B cell (primary cell): ENCODE data around the gene WDR83. TPM values are rescaled to one million over a fixed set of nuclear protein-coding genes. Genes with fewer than 3 reads are reported as not detected.

Source experiments
- ATAC-seq: fragments of 200-7000 bp; cut with Tn5 transposase; one replicate; pipeline ENCODE4 v1.10.0; 2021; ENCODE audit warnings: low read depth, mild to moderate bottlenecking, moderate number of reproducible peaks, moderate library complexity
- CTCF ChIA-PET: fragments of 350-600 bp; sonication (Branson Sonifier 250); formaldehyde crosslinking; loops from one replicate; lab custom pipeline; 2021; ENCODE audit warnings: antibody characterized with exemption, inconsistent platforms; lab: Charles Lee
- POLR2A ChIA-PET: fragments of 350-600 bp; sonication (Branson Sonifier 250); formaldehyde crosslinking; loops from one replicate; lab custom pipeline; 2021; ENCODE audit warnings: antibody characterized with exemption; lab: Charles Lee
- DNase-seq: peaks from one replicate; pipeline ENCODE4 v3.0.0; 2013
- H2AFZ ChIP-seq: 2 replicates; pipeline ENCODE4 v1.6.1; 2012; ENCODE audit warnings: mild to moderate bottlenecking, low read depth, low read length; ENCODE audit not compliant: insufficient read depth, poor library complexity, severe bottlenecking
- H3K27ac ChIP-seq, 2 donors: 1 replicate in 1 of 2; 2 replicates in 1 of 2; pipeline ENCODE4 v1.5.1; 2012 to 2013; ENCODE audit warnings: low read length in 2 of 2, mild to moderate bottlenecking in 2 of 2, moderate library complexity in 1 of 2
- H3K27me3 ChIP-seq, 4 experiments: fragments of 200-600 bp in 1 of 4; sonication (generic) in 1 of 4; replicated peaks in 1 of 4; 1 replicate in 2 of 4; 2 replicates in 2 of 4; pipeline versions ENCODE4 v1.6.1 to v1.7.0; 2013 to 2016; ENCODE audit warnings: low read length in 3 of 4, mild to moderate bottlenecking in 2 of 4, mixed read lengths in 1 of 4, moderate library complexity in 1 of 4; ENCODE audit not compliant: insufficient read depth in 4 of 4, control insufficient read depth in 3 of 4; ENCODE audit errors: control extremely low read depth in 1 of 4
- H3K36me3 ChIP-seq, 2 experiments: replicated peaks in 1 of 2; 1 replicate in 1 of 2; 2 replicates in 1 of 2; pipeline versions ENCODE4 v1.6.1 to v1.7.1; 2013; ENCODE audit warnings: low read length in 1 of 2; ENCODE audit not compliant: insufficient read depth in 2 of 2, control insufficient read depth in 1 of 2; ENCODE audit errors: control extremely low read depth in 1 of 2, extremely low read depth in 1 of 2
- H3K4me1 ChIP-seq, 2 donors: fragments of 200-600 bp in 1 of 2; sonication (generic) in 1 of 2; 1 replicate in 1 of 2; 2 replicates in 1 of 2; pipeline versions ENCODE4 v1.5.1 to v1.6.1; 2013 to 2017; ENCODE audit warnings: low read length in 2 of 2; ENCODE audit not compliant: control insufficient read depth in 2 of 2, insufficient read depth in 2 of 2
- H3K4me2 ChIP-seq: replicated peaks from 2 replicates; pipeline ENCODE3; 2012; ENCODE audit warnings: mild to moderate bottlenecking, low read depth, low read length; ENCODE audit not compliant: poor library complexity, severe bottlenecking
- H3K4me3 ChIP-seq, 5 experiments: fragments of 200-600 bp in 1 of 5; sonication (generic) in 1 of 5; 1 replicate in 3 of 5; 2 replicates in 2 of 5; pipeline versions ENCODE4 v1.5.1 to v1.7.0; 2011 to 2016; ENCODE audit warnings: low read length in 4 of 5, mild to moderate bottlenecking in 4 of 5, low read depth in 2 of 5, control low read depth in 1 of 5, moderate library complexity in 1 of 5; ENCODE audit not compliant: insufficient read depth in 1 of 5; ENCODE audit errors: control extremely low read depth in 1 of 5, extremely low read depth in 1 of 5
- H3K79me2 ChIP-seq: fragments of 200-600 bp; sonication (generic); one replicate; pipeline ENCODE4 v1.6.0; 2016; ENCODE audit warnings: low read length; ENCODE audit not compliant: control insufficient read depth, insufficient read depth
- H3K9ac ChIP-seq: fragments of 200-600 bp; sonication (generic); 2 replicates; pipeline ENCODE4 v1.6.1; 2017; ENCODE audit warnings: mild to moderate bottlenecking, low read length, moderate library complexity
- H3K9me3 ChIP-seq, 3 donors: one replicate each; pipeline versions ENCODE4 v1.6.1 to v1.7.1; 2013; ENCODE audit warnings: low read length in 2 of 3; ENCODE audit not compliant: control insufficient read depth in 2 of 3, insufficient read depth in 1 of 3; ENCODE audit errors: control extremely low read depth in 1 of 3
- H4K20me1 ChIP-seq: 2 replicates; pipeline ENCODE4 v1.6.0; 2012; ENCODE audit warnings: mild to moderate bottlenecking, low read length; ENCODE audit not compliant: insufficient read depth, control insufficient read depth, poor library complexity, severe bottlenecking
- H3K27ac Mint-ChIP-seq: one replicate; pipeline ENCODE4 v1.8.0; 2021; ENCODE audit warnings: mixed read lengths
- H3K27me3 Mint-ChIP-seq: one replicate; pipeline ENCODE4 v1.8.0; 2021; ENCODE audit warnings: mixed read lengths
- H3K4me1 Mint-ChIP-seq: one replicate; pipeline ENCODE4 v1.8.0; 2021; ENCODE audit warnings: mixed read lengths
- H3K4me3 Mint-ChIP-seq: one replicate; pipeline ENCODE4 v1.8.0; 2021; ENCODE audit warnings: mixed read lengths
- H3K9me3 Mint-ChIP-seq: one replicate; pipeline ENCODE4 v1.8.0; 2022; ENCODE audit warnings: mixed read lengths; ENCODE audit not compliant: insufficient read depth
- EZH2 ChIP-seq: IDR thresholded peaks from 2 replicates; pipeline ENCODE4 v1.6.1; 2012; ENCODE audit warnings: borderline replicate concordance, low read depth, mild to moderate bottlenecking, moderate library complexity, low read length; ENCODE audit not compliant: insufficient read depth, poor library complexity, severe bottlenecking
- WGBS: methylation state at CpG from one replicate; pipeline ENCODE4 v1.1.5; 2013; ENCODE audit warnings: missing lambda C conversion rate; ENCODE audit not compliant: insufficient coverage; 5-methylcytosine and 5-hydroxymethylcytosine counted together
- intact Hi-C: fragments of 100-400 bp; cut with micrococcal nuclease; formaldehyde crosslinking; loops from one replicate; pipeline ENCODE4 v1.10.0; 2022
- polyA plus RNA-seq: library from polyadenylated mRNA; depleted of rRNA; stranded (reverse); fragments of >200 nt; gene quantifications from 2 replicates; pipeline ENCODE4 v1.2.3, GENCODE V29; 2012
- total RNA-seq, 2 donors: library from RNA; stranded (reverse); fragments of 120-200 nt in 1 of 2; gene quantifications; 1 replicate in 1 of 2; 2 replicates in 1 of 2; pipeline versions ENCODE4 v1.2.3 to v1.2.4, GENCODE V29; 2013 to 2022
- TF ChIP-seq, protein P1 (sequence below): fragments of 200-600 bp; IDR thresholded peaks from one replicate; pipeline ENCODE4 v1.8.0; 2022; ENCODE audit warnings: antibody characterized with exemption, mild to moderate bottlenecking

WDR83 gene
- total and polyA plus RNA-seq, 2 donors (not counting 1 experiment from before 2014, with no cell fraction given) = 16.3 to 24.6 TPM

DNA sequence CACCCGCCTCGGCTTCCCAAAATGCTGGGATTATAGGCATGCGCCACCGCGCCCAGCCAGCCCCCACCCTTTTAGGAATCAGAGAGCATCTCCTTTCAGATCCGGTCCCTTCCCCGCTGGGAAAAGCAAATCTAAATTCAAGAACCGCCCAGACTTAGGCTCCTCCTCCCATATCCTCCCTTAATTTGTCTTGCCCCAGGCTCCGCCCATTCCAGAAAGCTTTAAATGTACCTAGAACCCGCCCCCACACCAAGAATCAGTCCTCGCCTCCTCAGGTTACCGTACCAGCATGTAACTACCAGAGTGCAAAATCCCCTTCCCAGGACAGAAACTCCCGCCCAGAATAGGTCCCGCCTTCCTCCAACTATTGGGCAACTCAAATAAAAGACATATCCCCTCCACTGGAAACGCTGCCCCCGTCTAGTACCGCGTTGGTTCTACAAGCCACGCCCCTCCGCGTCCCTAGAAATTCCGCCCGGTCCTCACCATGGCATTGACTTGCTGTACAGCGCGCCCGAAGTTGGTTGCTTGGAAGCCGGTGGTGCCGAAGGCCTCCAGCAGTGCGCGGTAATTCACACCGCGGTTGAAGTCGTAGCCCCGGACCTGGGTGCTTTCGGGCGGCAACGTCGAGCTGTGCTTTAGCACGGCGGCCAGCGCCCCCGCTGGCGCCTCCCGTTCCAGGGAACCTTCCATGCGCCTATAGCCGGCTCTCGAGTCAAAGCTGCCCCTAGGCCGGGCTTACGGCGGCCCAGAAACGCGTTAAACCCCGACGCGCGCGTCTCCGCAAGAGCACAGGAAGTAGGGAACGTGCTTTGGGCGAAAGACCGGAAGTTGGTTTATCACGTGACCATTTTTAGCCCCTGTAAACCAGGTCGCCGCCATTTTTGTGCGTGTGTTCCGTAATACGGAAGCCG, 14.7 kb downstream of the WDR83 start, which contains the start of gene DHPS:
TSS of gene DHPS (minus strand) at position 807 of the 914 bp plus-strand sequence. CDS start at position 693, 114 bp downstream.
- peaks cover 40% of the 10 kb centered on the region for H3K79me2 ChIP-seq
- H3K4me1 ChIP-seq = peaks cover 9 to 16% of the 10 kb centered on the region in 2 donors
- H3K27me3 Mint-ChIP-seq = no peaks in the 10 kb centered on the region
- TF ChIP-seq, protein P1, sequence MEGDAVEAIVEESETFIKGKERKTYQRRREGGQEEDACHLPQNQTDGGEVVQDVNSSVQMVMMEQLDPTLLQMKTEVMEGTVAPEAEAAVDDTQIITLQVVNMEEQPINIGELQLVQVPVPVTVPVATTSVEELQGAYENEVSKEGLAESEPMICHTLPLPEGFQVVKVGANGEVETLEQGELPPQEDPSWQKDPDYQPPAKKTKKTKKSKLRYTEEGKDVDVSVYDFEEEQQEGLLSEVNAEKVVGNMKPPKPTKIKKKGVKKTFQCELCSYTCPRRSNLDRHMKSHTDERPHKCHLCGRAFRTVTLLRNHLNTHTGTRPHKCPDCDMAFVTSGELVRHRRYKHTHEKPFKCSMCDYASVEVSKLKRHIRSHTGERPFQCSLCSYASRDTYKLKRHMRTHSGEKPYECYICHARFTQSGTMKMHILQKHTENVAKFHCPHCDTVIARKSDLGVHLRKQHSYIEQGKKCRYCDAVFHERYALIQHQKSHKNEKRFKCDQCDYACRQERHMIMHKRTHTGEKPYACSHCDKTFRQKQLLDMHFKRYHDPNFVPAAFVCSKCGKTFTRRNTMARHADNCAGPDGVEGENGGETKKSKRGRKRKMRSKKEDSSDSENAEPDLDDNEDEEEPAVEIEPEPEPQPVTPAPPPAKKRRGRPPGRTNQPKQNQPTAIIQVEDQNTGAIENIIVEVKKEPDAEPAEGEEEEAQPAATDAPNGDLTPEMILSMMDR = no peak
- no peak for TF ChIP-seq EZH2
- peaks cover 27% of the 10 kb centered on the region for H4K20me1 ChIP-seq
- H3K27ac Mint-ChIP-seq = peak within 1 kb of the TSS; percentile 94
- intact Hi-C loops = loop anchor here (1.0 kb wide), 4 partner anchors 12 to 53 kb away; partner anchors contain the start of genes FBXW9 and TRIR
- H3K36me3 ChIP-seq = peaks cover 5 to 34% of the 10 kb centered on the region in 2 experiments
- H3K27ac ChIP-seq = peak within 1 kb of the TSS; percentile 89 to 95
- CTCF ChIA-PET = interaction anchor here (0.7 to 1.4 kb wide), 15 partner anchors 9 to 191 kb away, joined by 3 to 6 read pairs (median 4); partner anchors contain the start of genes FBXW9 and TNPO2
- H2AFZ ChIP-seq = peak within 1 kb of the TSS; percentile 89
- DNase-seq (peak; percentile 98), ATAC-seq (peak; percentile 75)
- under 1% methylated on average over 68 of the region's 68 CpGs for WGBS
- H3K4me1 Mint-ChIP-seq = peaks cover 24% of the 10 kb centered on the region
- H3K4me2 ChIP-seq = peak within 1 kb of the TSS; percentile 89
- POLR2A ChIA-PET = interaction anchor here (0.5 to 2.1 kb wide), 18 partner anchors 13 to 1254 kb away, joined by 3 to 16 read pairs (median 4); partner anchors contain the start of genes FBXW9, JUNB, MAN2B1 and TNPO2
- peak within 1 kb of the TSS; percentile 73 to 90 (median 86) for H3K4me3 ChIP-seq
- H3K9me3 Mint-ChIP-seq = no peaks in the 10 kb centered on the region
- no peaks in the 10 kb centered on the region for H3K9me3 ChIP-seq
- H3K27me3 ChIP-seq = no peaks in the 10 kb centered on the region
- peak within 1 kb of the TSS; percentile 87 for H3K9ac ChIP-seq
- peak within 1 kb of the TSS; percentile 93 for H3K4me3 Mint-ChIP-seq
